Activated naive CD8-positive, alpha-beta T cell treated with anti-CD3 and anti-CD28 coated beads, Interleukin-2, amount 50 U/mL, for 24 hours (primary cell): ENCODE results near the gene CARMIL1.

Experiments
- ATAC-seq: fragments of 150-1000 bp; cut with Tn5 transposase; one replicate; pipeline ENCODE4 v1.10.0; 2021
- DNase-seq: peaks from one replicate; pipeline ENCODE4 v3.0.0; 2021
- H3K27ac Mint-ChIP-seq: one replicate; pipeline ENCODE4 v1.8.0; 2021; ENCODE audit warnings: mild to moderate bottlenecking, mixed read lengths
- H3K27me3 Mint-ChIP-seq: one replicate; pipeline ENCODE4 v1.8.0; 2021; ENCODE audit warnings: mixed read lengths
- H3K36me3 Mint-ChIP-seq: one replicate; pipeline ENCODE4 v1.8.0; 2021; ENCODE audit warnings: low read depth, mixed read lengths
- H3K4me1 Mint-ChIP-seq: one replicate; pipeline ENCODE4 v1.8.0; 2021; ENCODE audit warnings: mixed read lengths
- H3K4me3 Mint-ChIP-seq: one replicate; pipeline ENCODE4 v1.8.0; 2021; ENCODE audit warnings: mild to moderate bottlenecking, moderate library complexity, mixed read lengths
- H3K9me3 Mint-ChIP-seq: one replicate; pipeline ENCODE4 v1.8.0; 2021; ENCODE audit warnings: mixed read lengths

The CARMIL1 gene

GRCh38 chr6:25278914-25279747 lies at the start of gene CARMIL1:
Gene CARMIL1, plus strand, starts transcription at chr6:25279374. Its CDS starts 422 bp downstream, at chr6:25279796.
- ATAC-seq (peak; percentile 74), DNase-seq (peak; percentile 76)
- Mint-ChIP-seq H3K27me3 (no peaks in the 10 kb centered on the region), H3K9me3 (no peaks in the 10 kb centered on the region), H3K27ac (peak within 1 kb of the TSS; percentile 70), H3K4me1 (peaks cover 39% of the 10 kb centered on the region), H3K4me3 (peak within 1 kb of the TSS; percentile 84), H3K36me3 (no peaks in the 10 kb centered on the region)

- H3K27me3 Mint-ChIP-seq, result no peaks in the 10 kb centered on the region
- no peak overlapping the region for H3K27ac Mint-ChIP-seq
- no peaks in the 10 kb centered on the region for H3K9me3 Mint-ChIP-seq
- DNase-seq, result no peak
- H3K36me3 Mint-ChIP-seq, result no peaks in the 10 kb centered on the region
- no peaks in the 10 kb centered on the region for H3K4me1 Mint-ChIP-seq
- ATAC-seq, result no peak
- no peak overlapping the region for H3K4me3 Mint-ChIP-seq
Observed at GRCh38 chr6:25229671-25230321, 49.4 kb upstream of the CARMIL1 start.

DNA sequence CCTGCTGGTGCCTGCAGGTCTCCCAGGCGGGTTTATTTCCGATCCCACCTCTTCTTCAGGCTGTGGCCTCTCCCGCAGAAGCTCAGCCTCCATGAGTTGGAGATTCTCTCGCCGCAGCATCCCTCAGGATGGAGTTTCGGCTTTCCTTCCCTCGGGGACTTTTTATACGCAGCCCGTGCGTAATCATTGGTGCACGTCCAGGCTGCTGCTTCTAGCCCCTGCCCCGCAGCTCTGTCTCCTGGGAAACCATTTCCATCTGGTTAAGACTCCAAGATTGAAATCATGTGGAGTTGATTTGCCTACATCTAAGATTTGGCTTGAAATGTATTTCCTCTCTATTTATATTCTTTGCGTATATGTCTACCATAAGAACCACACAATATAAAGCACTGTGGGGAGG lies 46.7 kb upstream of the CARMIL1 start:
- no peak for ATAC-seq
- H3K36me3 Mint-ChIP-seq, result no peaks in the 10 kb centered on the region
- no peaks in the 10 kb centered on the region for H3K9me3 Mint-ChIP-seq

DNA sequence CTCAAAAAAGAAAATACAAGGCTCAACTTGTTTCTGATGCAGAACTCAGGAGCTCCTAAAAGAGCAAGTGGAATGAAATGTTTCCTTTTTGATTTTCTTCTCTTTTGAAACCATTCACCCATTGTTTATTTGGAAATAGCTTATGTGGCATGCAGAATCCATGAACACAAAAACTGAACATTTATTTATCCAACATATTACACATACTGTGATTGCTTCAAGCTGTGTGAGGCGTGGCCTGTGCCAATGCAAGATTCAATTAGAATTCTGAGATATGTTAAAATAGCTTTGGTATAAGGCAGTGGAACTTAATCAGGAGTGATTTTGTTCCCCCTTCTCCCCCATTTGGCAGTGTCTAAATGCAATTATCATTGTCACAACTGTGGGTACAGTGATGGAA lies 45.9 kb upstream of the CARMIL1 start:
- Mint-ChIP-seq H3K9me3 (no peaks in the 10 kb centered on the region), H3K36me3 (no peaks in the 10 kb centered on the region), H3K4me1 (peaks cover 5% of the 10 kb centered on the region), H3K4me3 (no peak overlapping the region), H3K27ac (no peak overlapping the region), H3K27me3 (no peaks in the 10 kb centered on the region)
- DNase-seq (no peak), ATAC-seq (no peak)

More for the DNA sequence above, 46.7 kb upstream of the CARMIL1 start:
- Mint-ChIP-seq H3K27ac (no peak overlapping the region), H3K4me1 (peaks cover 3% of the 10 kb centered on the region), H3K4me3 (no peak overlapping the region), H3K27me3 (no peaks in the 10 kb centered on the region)
- DNase-seq, result no peak

GRCh38 chr6:25237579-25237978 lies 41.6 kb upstream of the CARMIL1 start:
- Mint-ChIP-seq H3K4me3 (no peak overlapping the region), H3K9me3 (no peaks in the 10 kb centered on the region), H3K27ac (no peak overlapping the region), H3K4me1 (peaks cover 5% of the 10 kb centered on the region), H3K36me3 (no peaks in the 10 kb centered on the region), H3K27me3 (no peaks in the 10 kb centered on the region)
- DNase-seq (no peak), ATAC-seq (no peak)

DNA sequence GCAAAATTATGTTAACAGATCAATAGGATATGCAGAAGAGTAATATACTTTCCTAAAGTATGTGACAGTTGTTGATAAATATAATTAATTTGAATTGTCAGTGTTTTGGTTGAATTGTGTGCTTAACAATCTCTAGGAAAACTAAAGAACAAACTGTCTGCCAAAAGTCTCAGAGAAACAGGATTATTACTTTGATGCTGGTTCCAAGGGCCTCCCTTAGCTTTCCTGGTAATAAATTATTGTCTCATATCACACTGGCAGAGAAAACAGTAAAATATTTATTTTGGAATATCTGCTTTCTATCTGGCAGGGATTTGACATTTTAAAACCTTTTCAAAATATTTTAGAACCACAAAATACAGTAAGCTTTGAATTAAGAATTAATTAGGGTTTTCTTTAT lies 40.1 kb upstream of the CARMIL1 start:
- Mint-ChIP-seq H3K4me1 (peaks cover 5% of the 10 kb centered on the region), H3K27me3 (no peaks in the 10 kb centered on the region), H3K27ac (no peak overlapping the region), H3K4me3 (no peak overlapping the region), H3K36me3 (no peaks in the 10 kb centered on the region), H3K9me3 (no peaks in the 10 kb centered on the region)
- ATAC-seq, result no peak
- no peak for DNase-seq

GRCh38 chr6:25239498-25239897 lies 39.7 kb upstream of the CARMIL1 start:
- Mint-ChIP-seq H3K36me3 (no peaks in the 10 kb centered on the region), H3K9me3 (no peaks in the 10 kb centered on the region), H3K4me3 (no peak overlapping the region), H3K27ac (no peak overlapping the region), H3K4me1 (peaks cover 5% of the 10 kb centered on the region), H3K27me3 (no peaks in the 10 kb centered on the region)
- no peak for DNase-seq
- ATAC-seq, result no peak

GRCh38 chr6:25242567-25242966 lies 36.6 kb upstream of the CARMIL1 start:
- no peak overlapping the region for H3K4me3 Mint-ChIP-seq
- no peak for ATAC-seq
- H3K9me3 Mint-ChIP-seq, result no peaks in the 10 kb centered on the region
- DNase-seq, result no peak
- no peak overlapping the region for H3K27ac Mint-ChIP-seq
- H3K27me3 Mint-ChIP-seq, result peaks cover 3% of the 10 kb centered on the region
- H3K4me1 Mint-ChIP-seq, result peaks cover 2% of the 10 kb centered on the region
- H3K36me3 Mint-ChIP-seq, result no peaks in the 10 kb centered on the region

GRCh38 chr6:25244865-25245264 lies 34.3 kb upstream of the CARMIL1 start:
- Mint-ChIP-seq H3K4me1 (peaks cover 6% of the 10 kb centered on the region), H3K27ac (no peak overlapping the region), H3K4me3 (no peak overlapping the region), H3K36me3 (no peaks in the 10 kb centered on the region), H3K9me3 (no peaks in the 10 kb centered on the region), H3K27me3 (peaks cover 3% of the 10 kb centered on the region)
- ATAC-seq (no peak), DNase-seq (no peak)

DNA sequence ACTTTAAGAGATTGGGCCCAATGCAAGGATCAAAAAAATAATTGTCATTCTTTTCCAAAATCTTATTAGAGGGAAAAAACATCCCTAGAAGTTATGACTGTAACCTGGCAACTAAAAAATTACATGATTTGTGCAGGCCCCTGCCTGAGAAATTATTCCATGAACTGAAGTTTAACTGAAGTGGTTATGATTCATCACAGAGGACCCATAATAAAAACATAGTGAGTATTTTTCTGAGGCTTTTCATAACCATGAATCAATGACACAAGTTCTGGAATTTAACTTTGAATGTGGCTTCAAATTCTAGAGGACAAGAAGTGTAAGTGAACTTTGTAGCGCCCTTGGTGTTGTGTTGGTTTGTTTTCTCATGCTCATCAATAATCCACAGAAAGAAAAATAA lies 31.1 kb upstream of the CARMIL1 start:
- H3K9me3 Mint-ChIP-seq, result no peaks in the 10 kb centered on the region
- DNase-seq, result no peak
- peaks cover 13% of the 10 kb centered on the region for H3K4me1 Mint-ChIP-seq
- H3K27ac Mint-ChIP-seq, result no peak overlapping the region
- H3K36me3 Mint-ChIP-seq, result no peaks in the 10 kb centered on the region
- H3K4me3 Mint-ChIP-seq, result no peak overlapping the region
- ATAC-seq, result no peak
- peaks cover 5% of the 10 kb centered on the region for H3K27me3 Mint-ChIP-seq

GRCh38 chr6:25249133-25249532 lies 30.0 kb upstream of the CARMIL1 start:
- Mint-ChIP-seq H3K36me3 (no peaks in the 10 kb centered on the region), H3K4me1 (peaks cover 13% of the 10 kb centered on the region), H3K27ac (no peak overlapping the region), H3K27me3 (peaks cover 5% of the 10 kb centered on the region), H3K4me3 (no peak overlapping the region), H3K9me3 (no peaks in the 10 kb centered on the region)
- no peak for ATAC-seq
- DNase-seq, result no peak

DNA sequence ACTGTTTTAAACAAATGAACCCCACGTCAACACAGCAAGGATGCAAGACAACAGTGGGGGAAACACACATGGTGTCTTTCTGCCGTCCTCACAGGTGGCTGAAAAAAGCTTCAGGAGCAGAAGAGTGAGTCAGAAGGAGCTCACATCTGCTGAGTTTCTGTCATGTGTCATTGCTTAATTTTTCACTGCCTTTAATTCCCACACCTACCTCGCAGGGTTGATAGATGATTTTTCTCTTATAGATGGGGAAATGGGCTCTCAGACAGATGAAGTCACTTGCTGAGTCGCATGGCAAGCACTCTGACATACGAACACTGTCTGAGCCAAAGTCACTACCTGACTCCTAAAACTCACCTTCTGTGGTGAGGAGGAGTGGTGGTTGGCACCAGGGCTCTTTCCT lies 28.3 kb upstream of the CARMIL1 start:
- no peaks in the 10 kb centered on the region for H3K9me3 Mint-ChIP-seq
- no peak overlapping the region for H3K27ac Mint-ChIP-seq
- peaks cover 2% of the 10 kb centered on the region for H3K27me3 Mint-ChIP-seq
- no peak overlapping the region for H3K4me3 Mint-ChIP-seq
- peak; percentile 76 for ATAC-seq
- H3K4me1 Mint-ChIP-seq, result peaks cover 13% of the 10 kb centered on the region
- DNase-seq, result no peak
- no peaks in the 10 kb centered on the region for H3K36me3 Mint-ChIP-seq

DNA sequence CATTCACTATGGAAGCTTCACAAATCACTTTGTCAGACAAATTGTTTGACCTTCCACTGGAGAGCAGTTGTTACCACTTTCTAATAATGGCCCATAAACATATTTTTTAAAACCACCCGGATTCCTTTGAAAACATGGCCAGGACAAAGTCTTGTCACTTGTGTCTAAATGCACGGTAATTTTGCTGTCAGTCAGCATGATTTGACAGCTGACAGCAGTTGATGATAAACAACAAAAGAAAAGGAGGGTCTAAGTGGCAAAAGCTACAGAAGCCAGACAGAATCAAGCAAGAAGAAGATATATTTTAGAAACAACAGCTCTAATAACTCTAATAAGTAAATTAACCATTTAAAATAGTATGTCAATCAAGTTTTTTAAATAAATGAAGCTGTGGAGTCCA lies 27.7 kb upstream of the CARMIL1 start:
- Mint-ChIP-seq H3K9me3 (no peaks in the 10 kb centered on the region), H3K27ac (no peak overlapping the region), H3K4me1 (peaks cover 13% of the 10 kb centered on the region), H3K4me3 (no peak overlapping the region), H3K36me3 (no peaks in the 10 kb centered on the region), H3K27me3 (peaks cover 2% of the 10 kb centered on the region)
- ATAC-seq (no peak), DNase-seq (no peak)

GRCh38 chr6:25253351-25253750 lies 25.8 kb upstream of the CARMIL1 start:
- Mint-ChIP-seq H3K27me3 (peaks cover 5% of the 10 kb centered on the region), H3K9me3 (no peaks in the 10 kb centered on the region), H3K4me3 (no peak overlapping the region), H3K27ac (no peak overlapping the region), H3K4me1 (peaks cover 7% of the 10 kb centered on the region), H3K36me3 (no peaks in the 10 kb centered on the region)
- DNase-seq (no peak), ATAC-seq (no peak)

- Mint-ChIP-seq H3K27ac (no peak overlapping the region), H3K9me3 (no peaks in the 10 kb centered on the region), H3K36me3 (no peaks in the 10 kb centered on the region), H3K27me3 (peaks cover 5% of the 10 kb centered on the region), H3K4me3 (no peak overlapping the region), H3K4me1 (peaks cover 7% of the 10 kb centered on the region)
- ATAC-seq, result no peak
- DNase-seq, result no peak
Observed at GRCh38 chr6:25254671-25255070, 24.5 kb upstream of the CARMIL1 start.
